ENCODE data around the gene ATOH7.

ATOH7 gene

DNA sequence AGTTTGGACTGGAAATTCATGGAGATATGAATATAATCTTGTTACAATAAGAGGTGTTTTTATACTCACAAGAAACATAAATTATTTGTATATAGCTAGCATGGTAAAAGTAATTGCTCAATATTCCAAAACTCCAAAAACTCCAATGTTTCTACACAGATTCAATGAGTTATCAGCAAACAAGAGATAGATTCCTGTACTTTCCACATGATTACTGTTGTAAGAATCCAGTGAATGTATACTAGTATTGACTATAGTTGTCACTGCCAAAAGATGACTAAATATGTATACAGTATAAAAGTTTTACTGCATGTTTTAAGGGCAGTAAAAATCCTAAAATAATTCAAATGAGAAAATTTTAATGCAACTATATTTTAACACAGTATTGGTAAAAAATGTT is 10.7 kb downstream of the ATOH7 start:
- Histone ChIP-seq H3K4me2 (ENCODE audit: low read length) (no peak overlapping the region), H3K79me2 (ENCODE audit: insufficient read depth, low read length) (no peaks in the 10 kb centered on the region), H3K4me1 (ENCODE audit: insufficient read depth, low read length, severe bottlenecking) (peaks cover 20% of the 10 kb centered on the region), H3K27me3 (ENCODE audit: insufficient read depth, low read length) (no peaks in the 10 kb centered on the region), H3K9ac (ENCODE audit: low read length) (no peak overlapping the region), H2AFZ (ENCODE audit: low read length) (no peak overlapping the region), H3K9me2 (ENCODE audit: low read depth, low read length) (no peaks in the 10 kb centered on the region), H3F3A (ENCODE audit: insufficient read depth, low read length) (no peaks in the 10 kb centered on the region), H3K27ac (ENCODE audit: low read depth, low read length, poor library complexity, severe bottlenecking) (no peak overlapping the region), H4K20me1 (ENCODE audit: insufficient read depth, low read length) (no peaks in the 10 kb centered on the region), H3K9me3 (ENCODE audit: low read length) (no peaks in the 10 kb centered on the region), H3K4me3 (ENCODE audit: low read depth, low read length, poor library complexity, severe bottlenecking) (no peak overlapping the region), H3K36me3 (ENCODE audit: insufficient read depth, low read length) (no peaks in the 10 kb centered on the region)
- TF ChIP-seq, protein P1, sequence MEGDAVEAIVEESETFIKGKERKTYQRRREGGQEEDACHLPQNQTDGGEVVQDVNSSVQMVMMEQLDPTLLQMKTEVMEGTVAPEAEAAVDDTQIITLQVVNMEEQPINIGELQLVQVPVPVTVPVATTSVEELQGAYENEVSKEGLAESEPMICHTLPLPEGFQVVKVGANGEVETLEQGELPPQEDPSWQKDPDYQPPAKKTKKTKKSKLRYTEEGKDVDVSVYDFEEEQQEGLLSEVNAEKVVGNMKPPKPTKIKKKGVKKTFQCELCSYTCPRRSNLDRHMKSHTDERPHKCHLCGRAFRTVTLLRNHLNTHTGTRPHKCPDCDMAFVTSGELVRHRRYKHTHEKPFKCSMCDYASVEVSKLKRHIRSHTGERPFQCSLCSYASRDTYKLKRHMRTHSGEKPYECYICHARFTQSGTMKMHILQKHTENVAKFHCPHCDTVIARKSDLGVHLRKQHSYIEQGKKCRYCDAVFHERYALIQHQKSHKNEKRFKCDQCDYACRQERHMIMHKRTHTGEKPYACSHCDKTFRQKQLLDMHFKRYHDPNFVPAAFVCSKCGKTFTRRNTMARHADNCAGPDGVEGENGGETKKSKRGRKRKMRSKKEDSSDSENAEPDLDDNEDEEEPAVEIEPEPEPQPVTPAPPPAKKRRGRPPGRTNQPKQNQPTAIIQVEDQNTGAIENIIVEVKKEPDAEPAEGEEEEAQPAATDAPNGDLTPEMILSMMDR (IDR thresholded peaks at IDR 0.05; ENCODE audit: low read length): no peak
- no peak for TF ChIP-seq EZH2 (IDR thresholded peaks at IDR 0.05; ENCODE audit: borderline replicate concordance, low read length)

DNA sequence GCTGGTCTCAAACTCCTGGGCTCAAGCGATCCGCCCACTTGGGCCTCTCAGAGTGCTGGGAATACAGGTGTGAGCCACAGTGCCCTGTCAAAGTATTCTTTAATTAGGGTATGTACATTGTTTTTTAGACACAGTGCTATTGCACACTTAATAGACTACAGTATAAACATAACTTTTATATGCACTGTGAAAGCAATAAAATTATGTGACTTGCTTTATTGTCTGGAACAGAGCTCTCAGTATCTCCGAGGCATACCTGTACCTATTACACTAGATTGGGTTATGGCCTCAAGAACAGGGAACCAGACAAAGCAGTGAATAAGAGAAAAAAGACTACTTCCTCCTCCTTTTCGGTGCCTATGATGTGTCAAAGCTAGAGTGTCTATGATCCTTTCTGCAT is 13.1 kb downstream of the ATOH7 start:
- Histone ChIP-seq H3K4me3 (ENCODE audit: low read depth, low read length, poor library complexity, severe bottlenecking) (no peak overlapping the region), H2AFZ (ENCODE audit: low read length) (no peak overlapping the region), H4K20me1 (ENCODE audit: insufficient read depth, low read length) (no peaks in the 10 kb centered on the region), H3K9me2 (ENCODE audit: low read depth, low read length) (no peaks in the 10 kb centered on the region), H3K4me1 (ENCODE audit: insufficient read depth, low read length, severe bottlenecking) (peaks cover 18% of the 10 kb centered on the region), H3K9me3 (ENCODE audit: low read length) (no peaks in the 10 kb centered on the region), H3K4me2 (ENCODE audit: low read length) (no peak overlapping the region), H3K36me3 (ENCODE audit: insufficient read depth, low read length) (no peaks in the 10 kb centered on the region), H3K79me2 (ENCODE audit: insufficient read depth, low read length) (no peaks in the 10 kb centered on the region), H3K9ac (ENCODE audit: low read length) (no peak overlapping the region), H3K27me3 (ENCODE audit: insufficient read depth, low read length) (no peaks in the 10 kb centered on the region), H3K27ac (ENCODE audit: low read depth, low read length, poor library complexity, severe bottlenecking) (peak overlapping the region; percentile 9), H3F3A (ENCODE audit: insufficient read depth, low read length) (no peaks in the 10 kb centered on the region)
- TF ChIP-seq EZH2 (IDR thresholded peaks at IDR 0.05; ENCODE audit: borderline replicate concordance, low read length): no peak
- TF ChIP-seq, protein P1 (IDR thresholded peaks at IDR 0.05; ENCODE audit: low read length): no peak

DNA sequence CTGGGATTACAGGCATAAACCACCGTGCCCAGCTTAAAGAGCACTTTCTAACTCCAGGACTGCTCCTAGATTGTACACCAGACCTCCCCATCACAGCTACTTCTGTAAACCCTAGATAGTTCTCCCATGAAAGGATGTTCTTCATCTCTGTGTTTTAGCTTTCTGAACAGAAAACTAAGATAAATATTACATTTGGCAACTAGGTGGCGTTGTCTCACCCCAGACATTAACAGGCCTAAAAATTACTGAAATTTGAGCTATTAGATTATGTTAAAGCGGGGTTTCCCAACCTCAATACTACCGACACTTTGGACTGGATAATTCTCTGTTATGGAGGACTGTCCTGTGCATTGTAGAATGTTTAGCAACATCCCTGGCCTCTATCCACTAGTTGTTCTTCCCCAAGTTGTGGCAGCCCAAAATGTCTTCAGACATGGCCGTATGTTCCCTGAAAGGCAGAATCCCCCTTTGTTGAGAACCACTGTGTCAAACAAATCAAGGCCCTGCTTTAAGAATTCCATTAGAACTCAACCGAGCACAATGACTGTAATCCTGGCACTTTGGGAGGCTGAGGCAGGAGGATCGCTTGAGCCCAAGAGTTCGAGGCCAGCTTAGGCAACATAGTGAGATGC is 19.1 kb downstream of the ATOH7 start:
- Histone ChIP-seq H4K20me1 (ENCODE audit: insufficient read depth, low read length) (no peaks in the 10 kb centered on the region), H3K79me2 (ENCODE audit: insufficient read depth, low read length) (no peaks in the 10 kb centered on the region), H3K4me2 (ENCODE audit: low read length) (peak overlapping the region; percentile 15; the same call in 1 of the 2 replicates), H3K9ac (ENCODE audit: low read length) (peak overlapping the region; percentile 32; the same call in 1 of the 2 replicates), H3K27me3 (ENCODE audit: insufficient read depth, low read length) (no peaks in the 10 kb centered on the region), H3K36me3 (ENCODE audit: insufficient read depth, low read length) (no peaks in the 10 kb centered on the region), H3K27ac (ENCODE audit: low read depth, low read length, poor library complexity, severe bottlenecking) (peak overlapping the region; percentile 55), H3K4me1 (ENCODE audit: insufficient read depth, low read length, severe bottlenecking) (peaks cover 40% of the 10 kb centered on the region), H3K4me3 (ENCODE audit: low read depth, low read length, poor library complexity, severe bottlenecking) (no peak overlapping the region), H3F3A (ENCODE audit: insufficient read depth, low read length) (no peaks in the 10 kb centered on the region), H3K9me2 (ENCODE audit: low read depth, low read length) (no peaks in the 10 kb centered on the region), H2AFZ (ENCODE audit: low read length) (peak overlapping the region; percentile 31; the same call in 1 of the 2 replicates), H3K9me3 (ENCODE audit: low read length) (no peaks in the 10 kb centered on the region)
- TF ChIP-seq EZH2 (IDR thresholded peaks at IDR 0.05; ENCODE audit: borderline replicate concordance, low read length): no peak
- TF ChIP-seq, protein P1 (IDR thresholded peaks at IDR 0.05; ENCODE audit: low read length): peak; percentile 69

Data from OCI-LY1 (cell line).